Prostate gland (tissue), 2 donors: ENCODE measurements around the gene TEKT1.

Source experiments
- POLR2A ChIP-seq: fragments of 450-650 bp; IDR thresholded peaks from one replicate; pipeline ENCODE4 v1.6.1; 2016; ENCODE audit warnings: antibody characterized with exemption, mild to moderate bottlenecking
- POLR2AphosphoS5 ChIP-seq: sonication (generic); formaldehyde crosslinking; IDR thresholded peaks from one replicate; pipeline ENCODE4 v1.6.1; 2017; ENCODE audit warnings: antibody characterized with exemption
- TF ChIP-seq, protein P1 (sequence below), 4 experiments: fragments of 200-600 bp in 2 of 4; fragments of 450-650 bp in 2 of 4; sonication (generic) in 2 of 4; IDR thresholded peaks; 1 replicate in 3 of 4; 2 replicates in 1 of 4; pipeline ENCODE4 v1.5.1; 2016 to 2019; ENCODE audit warnings: antibody characterized with exemption in 4 of 4, mild to moderate bottlenecking in 2 of 4, moderate library complexity in 2 of 4

DNA sequence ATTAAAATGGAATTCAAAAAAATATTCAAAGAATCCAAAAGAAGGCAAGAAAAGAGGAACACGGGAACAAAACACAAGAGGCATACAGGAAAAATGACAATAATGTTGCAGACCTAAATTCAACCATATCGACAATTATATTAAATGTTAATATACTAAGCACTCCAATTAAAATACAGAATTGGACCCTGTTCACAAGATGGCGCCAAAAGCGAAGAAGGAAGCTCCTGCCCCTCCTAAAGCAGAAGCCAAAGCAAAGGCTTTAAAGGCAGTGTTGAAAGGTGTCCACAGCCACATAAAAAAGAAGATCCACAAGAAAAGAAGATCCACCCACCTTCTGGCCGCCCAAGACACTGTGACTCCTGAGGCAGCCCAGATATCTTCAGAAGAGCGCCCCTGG, 82.0 kb downstream of the TEKT1 start:
- TF ChIP-seq, protein P1, sequence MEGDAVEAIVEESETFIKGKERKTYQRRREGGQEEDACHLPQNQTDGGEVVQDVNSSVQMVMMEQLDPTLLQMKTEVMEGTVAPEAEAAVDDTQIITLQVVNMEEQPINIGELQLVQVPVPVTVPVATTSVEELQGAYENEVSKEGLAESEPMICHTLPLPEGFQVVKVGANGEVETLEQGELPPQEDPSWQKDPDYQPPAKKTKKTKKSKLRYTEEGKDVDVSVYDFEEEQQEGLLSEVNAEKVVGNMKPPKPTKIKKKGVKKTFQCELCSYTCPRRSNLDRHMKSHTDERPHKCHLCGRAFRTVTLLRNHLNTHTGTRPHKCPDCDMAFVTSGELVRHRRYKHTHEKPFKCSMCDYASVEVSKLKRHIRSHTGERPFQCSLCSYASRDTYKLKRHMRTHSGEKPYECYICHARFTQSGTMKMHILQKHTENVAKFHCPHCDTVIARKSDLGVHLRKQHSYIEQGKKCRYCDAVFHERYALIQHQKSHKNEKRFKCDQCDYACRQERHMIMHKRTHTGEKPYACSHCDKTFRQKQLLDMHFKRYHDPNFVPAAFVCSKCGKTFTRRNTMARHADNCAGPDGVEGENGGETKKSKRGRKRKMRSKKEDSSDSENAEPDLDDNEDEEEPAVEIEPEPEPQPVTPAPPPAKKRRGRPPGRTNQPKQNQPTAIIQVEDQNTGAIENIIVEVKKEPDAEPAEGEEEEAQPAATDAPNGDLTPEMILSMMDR (IDR thresholded peaks at IDR 0.05), result no peak
- no peak for TF ChIP-seq POLR2A
- no peak for TF ChIP-seq POLR2AphosphoS5
